ENCODE measurements around the gene FARSA. TPM values are rescaled to one million over a fixed set of nuclear protein-coding genes. Genes with fewer than 3 reads are reported as not detected.

FARSA gene
- total RNA-seq, 1 experiment from 2014 or later = 194 TPM

- DNase-seq (no peak), ATAC-seq (no peak)
- no TSS peak for BruUV-seq (replicated peaks)
- Histone ChIP-seq H3K4me3 (ENCODE audit: low read length) (no peak overlapping the region), H4K20me1 (ENCODE audit: low read length) (no peaks in the 10 kb centered on the region), H3K36me3 (ENCODE audit: low read depth, low read length) (peaks cover 22% of the 10 kb centered on the region; the same call in 1 of the 2 replicates), H3K9me2 (replicated peaks; ENCODE audit: low read length) (no peaks in the 10 kb centered on the region), H3K9ac (ENCODE audit: low read length) (no peak overlapping the region), H2AFZ (ENCODE audit: low read length) (no peak overlapping the region), H3K79me2 (ENCODE audit: low read length) (peaks cover 54% of the 10 kb centered on the region), H3K4me1 (ENCODE audit: insufficient read depth, low read length) (peaks cover 20% of the 10 kb centered on the region), H3F3A (ENCODE audit: low read length, unreplicated experiment) (peaks cover 5% of the 10 kb centered on the region), H3K9me3 (ENCODE audit: low read length) (no peaks in the 10 kb centered on the region), H3K4me2 (ENCODE audit: low read length) (peak overlapping the region; percentile 87; the same call in 1 of the 2 replicates), H3K27ac (ENCODE audit: low read length) (0 out of 2 replicates have a peak overlapping the region, but pooled peaks have one; percentile 87), H3K27me3 (ENCODE audit: low read length) (no peaks in the 10 kb centered on the region)
- CTCF ChIA-PET = no interaction called here
- POLR2A ChIA-PET (ENCODE audit: unreplicated experiment) = no interaction called here
- intact Hi-C loops (cut with micrococcal nuclease) = no loop called here
- TF ChIP-seq EZH2 (IDR thresholded peaks at IDR 0.05; ENCODE audit: low read length, unreplicated experiment) (no peak), EZH2phosphoT487 (IDR thresholded peaks at IDR 0.05; ENCODE audit: borderline replicate concordance, low read length) (no peak)
- TF ChIP-seq, protein P1, sequence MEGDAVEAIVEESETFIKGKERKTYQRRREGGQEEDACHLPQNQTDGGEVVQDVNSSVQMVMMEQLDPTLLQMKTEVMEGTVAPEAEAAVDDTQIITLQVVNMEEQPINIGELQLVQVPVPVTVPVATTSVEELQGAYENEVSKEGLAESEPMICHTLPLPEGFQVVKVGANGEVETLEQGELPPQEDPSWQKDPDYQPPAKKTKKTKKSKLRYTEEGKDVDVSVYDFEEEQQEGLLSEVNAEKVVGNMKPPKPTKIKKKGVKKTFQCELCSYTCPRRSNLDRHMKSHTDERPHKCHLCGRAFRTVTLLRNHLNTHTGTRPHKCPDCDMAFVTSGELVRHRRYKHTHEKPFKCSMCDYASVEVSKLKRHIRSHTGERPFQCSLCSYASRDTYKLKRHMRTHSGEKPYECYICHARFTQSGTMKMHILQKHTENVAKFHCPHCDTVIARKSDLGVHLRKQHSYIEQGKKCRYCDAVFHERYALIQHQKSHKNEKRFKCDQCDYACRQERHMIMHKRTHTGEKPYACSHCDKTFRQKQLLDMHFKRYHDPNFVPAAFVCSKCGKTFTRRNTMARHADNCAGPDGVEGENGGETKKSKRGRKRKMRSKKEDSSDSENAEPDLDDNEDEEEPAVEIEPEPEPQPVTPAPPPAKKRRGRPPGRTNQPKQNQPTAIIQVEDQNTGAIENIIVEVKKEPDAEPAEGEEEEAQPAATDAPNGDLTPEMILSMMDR (conservative IDR thresholded peaks at IDR 0.05; ENCODE audit: low read depth, low read length) = no peak
Observed at GRCh38 chr19:12954612-12954962, 21.1 kb upstream of the FARSA start.

GRCh38 chr19:12953799-12954611 is 20.5 kb upstream of the FARSA start:
- Histone ChIP-seq H3K36me3 (ENCODE audit: low read depth, low read length) (peaks cover 27% of the 10 kb centered on the region; the same call in 1 of the 2 replicates), H4K20me1 (ENCODE audit: low read length) (no peaks in the 10 kb centered on the region), H3K9me3 (ENCODE audit: low read length) (no peaks in the 10 kb centered on the region), H3K4me2 (ENCODE audit: low read length) (peak overlapping the region; percentile 87; the same call in 1 of the 2 replicates), H3K79me2 (ENCODE audit: low read length) (peaks cover 54% of the 10 kb centered on the region), H3K27ac (ENCODE audit: low read length) (peak overlapping the region; percentile 87), H3K9ac (ENCODE audit: low read length) (peak overlapping the region; percentile 33), H3K9me2 (replicated peaks; ENCODE audit: low read length) (no peaks in the 10 kb centered on the region), H2AFZ (ENCODE audit: low read length) (no peak overlapping the region), H3K4me1 (ENCODE audit: insufficient read depth, low read length) (peaks cover 20% of the 10 kb centered on the region), H3K4me3 (ENCODE audit: low read length) (no peak overlapping the region), H3F3A (ENCODE audit: low read length, unreplicated experiment) (peaks cover 5% of the 10 kb centered on the region), H3K27me3 (ENCODE audit: low read length) (no peaks in the 10 kb centered on the region)
- POLR2A ChIA-PET (ENCODE audit: unreplicated experiment) = no interaction called here
- ATAC-seq (no peak), DNase-seq (no peak)
- intact Hi-C loops (cut with micrococcal nuclease) = no loop called here
- TF ChIP-seq EZH2phosphoT487 (IDR thresholded peaks at IDR 0.05; ENCODE audit: borderline replicate concordance, low read length) (no peak), EZH2 (IDR thresholded peaks at IDR 0.05; ENCODE audit: low read length, unreplicated experiment) (no peak)
- TF ChIP-seq, protein P1 (conservative IDR thresholded peaks at IDR 0.05; ENCODE audit: low read depth, low read length) = no peak
- CTCF ChIA-PET = no interaction called here
- no TSS peak for BruUV-seq (replicated peaks)

All from PC-3 (cell line).